ENCODE results near the gene LRRC4B.

LRRC4B gene

DNA sequence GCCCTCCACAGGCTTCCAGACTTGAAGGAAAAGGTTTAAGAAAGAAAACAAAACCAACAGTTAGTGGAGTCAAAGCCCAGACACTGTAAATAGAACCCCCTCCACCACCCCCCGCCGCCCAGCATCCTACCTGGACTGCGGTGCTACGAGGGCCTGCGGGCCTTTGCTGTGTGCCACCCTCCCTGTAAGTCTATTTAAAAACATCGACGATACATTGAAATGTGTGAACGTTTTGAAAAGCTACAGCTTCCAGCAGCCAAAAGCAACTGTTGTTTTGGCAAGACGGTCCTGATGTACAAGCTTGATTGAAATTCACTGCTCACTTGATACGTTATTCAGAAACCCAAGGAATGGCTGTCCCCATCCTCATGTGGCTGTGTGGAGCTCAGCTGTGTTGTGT lies 85.3 kb downstream of the LRRC4B start:
- no peak overlapping the region for H3K4me3 ChIP-seq (ENCODE audit: low read length)
- H3K9me3 ChIP-seq (ENCODE audit: control insufficient read depth, insufficient read depth, low read length), result peaks cover 12% of the 10 kb centered on the region
- no CpG with 5 or more reads among the region's 10 CpGs for WGBS (ENCODE audit: insufficient coverage, insufficient read length)
- no peaks in the 10 kb centered on the region; the same call in 1 of the 2 replicates for H3K27me3 ChIP-seq (ENCODE audit: control insufficient read depth, insufficient read depth, low read length)
- H3K4me1 ChIP-seq (ENCODE audit: control insufficient read depth, insufficient read depth, low read length), result no peaks in the 10 kb centered on the region; the same call in 1 of the 2 replicates
- no peak for DNase-seq (ENCODE audit: low read depth, low spot score)
- peaks cover 7% of the 10 kb centered on the region; the same call in 1 of the 2 replicates for H3K36me3 ChIP-seq (ENCODE audit: control insufficient read depth, insufficient read depth, low read length)
- no peak overlapping the region for H3K27ac ChIP-seq (ENCODE audit: low read length)

DNA sequence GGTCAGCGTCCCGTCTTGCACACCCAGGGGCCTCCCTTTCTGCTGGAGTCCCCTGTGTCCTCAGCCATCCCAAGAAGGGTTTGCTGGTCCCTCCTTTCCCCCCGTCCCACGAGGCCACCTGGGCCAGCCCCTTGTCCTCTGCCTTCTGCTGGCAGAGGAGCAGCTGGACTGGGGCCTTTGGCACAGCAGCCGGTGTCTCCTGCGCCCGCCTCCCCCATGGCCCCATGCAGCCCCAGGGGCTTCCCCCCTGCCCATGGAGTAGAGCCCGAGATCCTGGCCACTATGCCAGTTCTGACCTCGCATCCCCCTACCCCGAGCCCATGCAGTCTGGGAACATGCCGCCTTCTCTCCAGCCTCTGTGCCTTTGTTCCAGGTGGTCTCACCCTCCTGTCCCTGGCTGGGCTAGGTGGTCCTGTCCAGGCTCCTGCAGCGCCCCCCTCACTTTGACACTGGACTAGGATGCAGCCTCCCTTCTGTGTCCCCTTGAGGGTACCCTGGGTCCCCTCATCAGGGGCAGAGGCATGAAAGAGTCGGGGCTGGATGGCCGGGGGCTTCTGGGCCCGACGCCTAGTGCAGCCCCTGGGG lies 85.9 kb downstream of the LRRC4B start:
- H3K36me3 ChIP-seq (ENCODE audit: control insufficient read depth, insufficient read depth, low read length), result peaks cover 7% of the 10 kb centered on the region; the same call in 1 of the 2 replicates
- no peaks in the 10 kb centered on the region; the same call in 1 of the 2 replicates for H3K4me1 ChIP-seq (ENCODE audit: control insufficient read depth, insufficient read depth, low read length)
- H3K27ac ChIP-seq (ENCODE audit: low read length), result no peak overlapping the region
- no peak for DNase-seq (ENCODE audit: low read depth, low spot score)
- no peak overlapping the region for H3K4me3 ChIP-seq (ENCODE audit: low read length)
- WGBS (ENCODE audit: insufficient coverage, insufficient read length), result no CpG with 5 or more reads among the region's 16 CpGs
- peaks cover 11% of the 10 kb centered on the region for H3K9me3 ChIP-seq (ENCODE audit: control insufficient read depth, insufficient read depth, low read length)
- no peaks in the 10 kb centered on the region; the same call in 1 of the 2 replicates for H3K27me3 ChIP-seq (ENCODE audit: control insufficient read depth, insufficient read depth, low read length)

DNA sequence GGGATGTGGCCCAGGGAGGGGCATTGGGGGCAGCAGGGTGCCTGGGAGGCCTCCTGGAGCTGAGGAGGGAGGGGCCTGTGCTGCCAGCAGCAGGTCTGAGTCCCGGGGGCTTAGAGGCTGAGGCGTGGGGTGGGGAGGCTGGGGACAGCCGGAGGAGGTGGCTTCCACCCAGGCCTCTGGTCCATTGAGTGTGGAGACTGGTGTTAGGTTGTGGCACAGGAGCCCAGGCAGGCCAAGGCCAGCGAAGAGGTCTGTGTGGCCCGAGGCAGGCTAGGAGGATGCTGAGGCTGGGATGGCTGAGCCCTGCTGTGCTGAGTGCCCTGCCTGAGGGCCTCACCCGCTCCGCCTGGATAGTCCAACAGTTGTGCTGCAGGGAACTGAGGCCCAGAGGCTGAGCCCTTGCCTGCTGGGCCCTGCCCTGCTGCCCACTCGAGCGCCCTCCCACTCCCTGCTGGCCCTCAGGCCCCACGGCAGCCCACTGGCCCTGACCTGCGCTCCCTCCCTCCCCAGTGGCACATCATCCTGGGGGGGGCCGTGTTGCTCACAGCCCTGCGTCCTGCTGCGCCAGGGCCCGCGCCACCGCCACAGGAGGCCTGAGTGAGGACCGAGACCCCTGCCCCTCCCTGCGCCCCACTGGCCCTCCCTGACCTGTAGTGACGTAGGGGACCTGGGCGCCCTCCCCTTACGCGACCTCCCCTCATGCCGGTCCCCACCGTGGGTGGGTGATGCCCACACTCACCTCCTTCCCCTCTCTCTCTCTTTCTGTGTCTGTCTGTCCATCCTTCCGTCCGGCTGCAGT lies 86.7 kb downstream of the LRRC4B start:
- H3K9me3 ChIP-seq (ENCODE audit: control insufficient read depth, insufficient read depth, low read length), result peaks cover 11% of the 10 kb centered on the region
- H3K4me1 ChIP-seq (ENCODE audit: control insufficient read depth, insufficient read depth, low read length), result no peaks in the 10 kb centered on the region; the same call in 1 of the 2 replicates
- no peak for DNase-seq (ENCODE audit: low read depth, low spot score)
- peaks cover 7% of the 10 kb centered on the region; the same call in 1 of the 2 replicates for H3K36me3 ChIP-seq (ENCODE audit: control insufficient read depth, insufficient read depth, low read length)
- no peak overlapping the region for H3K27ac ChIP-seq (ENCODE audit: low read length)
- no CpG with 5 or more reads among the region's 27 CpGs for WGBS (ENCODE audit: insufficient coverage, insufficient read length)
- no peaks in the 10 kb centered on the region; the same call in 1 of the 2 replicates for H3K27me3 ChIP-seq (ENCODE audit: control insufficient read depth, insufficient read depth, low read length)
- H3K4me3 ChIP-seq (ENCODE audit: low read length), result no peak overlapping the region

DNA sequence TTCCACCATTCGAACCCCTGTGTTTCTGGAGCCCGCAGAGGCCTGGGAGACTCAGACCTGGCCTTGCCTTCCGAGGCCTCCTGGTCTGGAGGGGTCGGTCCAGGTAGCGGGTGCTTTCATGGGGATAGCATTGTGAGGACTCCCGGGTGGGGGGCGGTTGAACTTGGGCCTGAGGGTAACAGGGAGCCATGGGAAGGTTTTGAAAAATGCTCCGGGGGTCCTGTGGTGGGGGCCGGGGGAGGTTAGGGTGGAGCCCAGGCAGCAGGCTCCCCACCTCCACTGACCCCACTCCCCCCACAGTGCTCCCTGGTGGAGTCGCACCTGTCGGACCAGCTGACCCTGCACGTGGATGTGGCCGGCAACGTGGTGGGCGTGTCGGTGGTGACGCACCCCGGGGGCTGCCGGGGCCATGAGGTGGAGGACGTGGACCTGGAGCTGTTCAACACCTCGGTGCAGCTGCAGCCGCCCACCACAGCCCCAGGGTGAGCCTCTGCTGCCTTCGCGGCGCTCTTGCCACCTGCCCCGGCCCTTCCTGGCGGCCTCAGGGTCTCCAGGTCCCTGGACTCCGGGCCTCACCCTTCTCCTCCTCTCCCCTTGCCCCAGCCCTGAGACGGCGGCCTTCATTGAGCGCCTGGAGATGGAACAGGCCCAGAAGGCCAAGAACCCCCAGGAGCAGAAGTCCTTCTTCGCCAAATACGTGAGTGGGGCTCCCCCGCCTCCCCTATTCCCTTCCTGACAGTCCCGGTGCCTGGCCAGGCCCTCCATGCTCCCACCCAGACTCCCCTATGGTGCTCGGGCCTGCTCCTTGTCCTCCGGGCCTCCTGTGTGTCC lies 87.7 kb downstream of the LRRC4B start:
- H3K9me3 ChIP-seq (ENCODE audit: control insufficient read depth, insufficient read depth, low read length), result peaks cover 5% of the 10 kb centered on the region
- H3K4me1 ChIP-seq (ENCODE audit: control insufficient read depth, insufficient read depth, low read length), result no peaks in the 10 kb centered on the region; the same call in 1 of the 2 replicates
- no peak overlapping the region for H3K27ac ChIP-seq (ENCODE audit: low read length)
- no peak overlapping the region for H3K4me3 ChIP-seq (ENCODE audit: low read length)
- no peaks in the 10 kb centered on the region; the same call in 1 of the 2 replicates for H3K27me3 ChIP-seq (ENCODE audit: control insufficient read depth, insufficient read depth, low read length)
- no peak for DNase-seq (ENCODE audit: low read depth, low spot score)
- H3K36me3 ChIP-seq (ENCODE audit: control insufficient read depth, insufficient read depth, low read length), result peaks cover 7% of the 10 kb centered on the region; the same call in 1 of the 2 replicates
- WGBS (ENCODE audit: insufficient coverage, insufficient read length), result no CpG with 5 or more reads among the region's 37 CpGs

DNA sequence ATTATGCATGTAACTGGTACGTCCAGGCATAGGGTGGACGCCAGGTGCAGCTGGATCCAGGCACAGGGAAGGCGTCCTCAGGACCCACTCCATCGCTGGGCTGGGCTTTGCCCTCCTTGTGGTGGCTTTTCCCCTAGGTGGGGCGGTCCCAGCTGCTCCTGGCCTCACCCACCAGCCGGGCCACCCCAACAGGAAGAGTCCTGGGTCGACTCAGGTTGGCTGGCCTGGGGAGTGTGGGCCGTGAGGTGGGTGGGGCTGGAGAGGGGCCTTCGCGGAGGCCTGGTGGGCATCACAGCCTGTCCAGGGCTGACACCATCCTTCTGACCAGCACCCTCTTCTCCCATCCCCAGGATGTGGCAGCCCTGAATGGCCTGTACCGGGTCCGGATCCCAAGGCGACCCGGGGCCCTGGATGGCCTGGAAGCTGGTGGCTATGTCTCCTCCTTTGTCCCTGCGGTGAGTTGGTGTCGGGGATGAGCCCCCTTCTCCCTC lies 88.4 kb downstream of the LRRC4B start:
- no peak overlapping the region for H3K4me3 ChIP-seq (ENCODE audit: low read length)
- H3K27ac ChIP-seq (ENCODE audit: low read length), result no peak overlapping the region
- no peak for DNase-seq (ENCODE audit: low read depth, low spot score)
- H3K36me3 ChIP-seq (ENCODE audit: control insufficient read depth, insufficient read depth, low read length), result peaks cover 7% of the 10 kb centered on the region; the same call in 1 of the 2 replicates
- no peaks in the 10 kb centered on the region; the same call in 1 of the 2 replicates for H3K27me3 ChIP-seq (ENCODE audit: control insufficient read depth, insufficient read depth, low read length)
- H3K4me1 ChIP-seq (ENCODE audit: control insufficient read depth, insufficient read depth, low read length), result no peaks in the 10 kb centered on the region; the same call in 1 of the 2 replicates
- no CpG with 5 or more reads among the region's 16 CpGs for WGBS (ENCODE audit: insufficient coverage, insufficient read length)
- no peaks in the 10 kb centered on the region; the same call in 1 of the 2 replicates for H3K9me3 ChIP-seq (ENCODE audit: control insufficient read depth, insufficient read depth, low read length)

DNA sequence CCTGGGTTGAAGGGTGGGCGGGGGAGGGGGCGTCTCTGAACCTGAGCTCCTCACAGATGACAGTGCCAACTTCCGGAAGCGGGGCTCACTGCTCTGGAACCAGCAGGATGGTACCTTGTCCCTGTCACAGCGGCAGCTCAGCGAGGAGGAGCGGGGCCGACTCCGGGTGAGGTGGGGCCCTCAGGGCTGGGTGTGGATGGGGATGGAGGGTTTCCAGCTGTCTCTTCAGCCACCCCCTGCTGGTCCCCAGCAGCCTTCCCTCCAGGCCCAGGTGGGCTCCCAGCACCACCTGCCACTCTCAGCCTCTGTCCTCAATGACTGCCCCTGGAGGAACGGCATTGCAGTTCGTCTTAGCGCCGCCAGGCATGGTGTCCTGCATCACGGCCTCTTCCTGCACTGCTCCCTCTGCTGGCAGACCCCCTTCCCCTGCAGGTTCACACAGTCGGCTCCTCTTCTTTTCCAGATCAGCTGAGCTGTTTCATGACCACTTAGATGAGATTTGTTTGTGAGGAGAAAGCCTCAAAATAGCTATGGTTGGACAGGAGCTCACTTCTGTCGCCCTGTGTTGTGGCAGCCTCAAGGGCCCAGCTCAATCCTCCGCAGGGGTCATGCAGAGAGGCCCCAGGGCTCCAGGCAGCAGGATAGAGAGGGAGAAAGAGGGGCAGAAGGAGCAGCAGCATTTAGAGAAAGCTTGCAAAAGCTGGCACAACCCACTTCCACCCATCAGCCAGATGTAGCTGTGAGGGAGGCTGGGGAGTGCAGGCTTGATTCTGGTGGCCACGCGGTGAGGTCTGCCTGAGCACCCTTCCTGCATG lies 89.1 kb downstream of the LRRC4B start:
- no CpG with 5 or more reads among the region's 19 CpGs for WGBS (ENCODE audit: insufficient coverage, insufficient read length)
- Histone ChIP-seq H3K4me3 (ENCODE audit: low read length) (no peak overlapping the region), H3K36me3 (ENCODE audit: control insufficient read depth, insufficient read depth, low read length) (peaks cover 7% of the 10 kb centered on the region; the same call in 1 of the 2 replicates)

DNA sequence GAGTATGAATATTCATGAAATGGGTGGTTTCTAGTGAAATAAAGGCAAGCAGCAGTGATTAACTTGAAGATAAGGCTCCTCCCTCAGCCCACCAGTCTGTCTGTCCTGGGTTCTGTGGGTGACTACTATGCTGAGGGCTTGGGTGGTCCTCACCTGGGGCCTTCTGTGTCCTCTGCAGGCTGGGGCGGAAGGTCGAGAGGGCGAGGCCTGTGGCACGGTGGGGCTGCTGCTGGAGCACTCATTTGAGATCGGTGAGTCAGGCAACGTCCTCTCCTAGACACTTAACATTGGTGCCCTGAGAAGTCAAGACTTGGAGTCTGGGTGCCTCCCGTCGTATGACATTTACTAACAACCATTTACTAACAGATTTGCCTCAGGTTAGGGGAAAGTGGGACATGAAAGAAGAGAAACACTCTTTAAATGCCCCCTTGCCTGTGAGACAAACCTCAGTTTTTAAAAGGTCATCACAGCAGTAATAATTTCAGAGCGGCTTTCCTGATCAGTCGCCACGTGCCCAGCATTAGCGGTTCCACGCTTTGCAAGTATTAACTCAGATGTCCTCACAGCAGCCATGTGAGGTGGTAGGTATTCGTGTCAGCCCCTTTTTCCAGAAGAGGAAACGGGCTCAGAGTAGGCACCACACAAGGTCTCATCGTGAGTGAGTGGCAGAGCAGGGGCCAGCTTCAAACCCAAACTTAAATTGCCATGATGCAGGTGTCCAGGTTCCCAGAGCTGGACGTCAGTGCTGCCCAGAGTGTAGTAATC lies 90.3 kb downstream of the LRRC4B start:
- no CpG with 5 or more reads among the region's 17 CpGs for WGBS (ENCODE audit: insufficient coverage, insufficient read length)
- no peaks in the 10 kb centered on the region; the same call in 1 of the 2 replicates for H3K9me3 ChIP-seq (ENCODE audit: control insufficient read depth, insufficient read depth, low read length)
- no peak overlapping the region for H3K4me3 ChIP-seq (ENCODE audit: low read length)
- no peak for DNase-seq (ENCODE audit: low read depth, low spot score)
- no peak overlapping the region for H3K27ac ChIP-seq (ENCODE audit: low read length)
- H3K27me3 ChIP-seq (ENCODE audit: control insufficient read depth, insufficient read depth, low read length), result no peaks in the 10 kb centered on the region
- no peaks in the 10 kb centered on the region; the same call in 1 of the 2 replicates for H3K4me1 ChIP-seq (ENCODE audit: control insufficient read depth, insufficient read depth, low read length)
- peaks cover 7% of the 10 kb centered on the region; the same call in 1 of the 2 replicates for H3K36me3 ChIP-seq (ENCODE audit: control insufficient read depth, insufficient read depth, low read length)

More for the DNA sequence above, 89.1 kb downstream of the LRRC4B start:
- no peaks in the 10 kb centered on the region; the same call in 1 of the 2 replicates for H3K4me1 ChIP-seq (ENCODE audit: control insufficient read depth, insufficient read depth, low read length)
- H3K27ac ChIP-seq (ENCODE audit: low read length), result no peak overlapping the region
- no peaks in the 10 kb centered on the region for H3K27me3 ChIP-seq (ENCODE audit: control insufficient read depth, insufficient read depth, low read length)
- no peaks in the 10 kb centered on the region; the same call in 1 of the 2 replicates for H3K9me3 ChIP-seq (ENCODE audit: control insufficient read depth, insufficient read depth, low read length)
- DNase-seq (ENCODE audit: low read depth, low spot score), result no peak

DNA sequence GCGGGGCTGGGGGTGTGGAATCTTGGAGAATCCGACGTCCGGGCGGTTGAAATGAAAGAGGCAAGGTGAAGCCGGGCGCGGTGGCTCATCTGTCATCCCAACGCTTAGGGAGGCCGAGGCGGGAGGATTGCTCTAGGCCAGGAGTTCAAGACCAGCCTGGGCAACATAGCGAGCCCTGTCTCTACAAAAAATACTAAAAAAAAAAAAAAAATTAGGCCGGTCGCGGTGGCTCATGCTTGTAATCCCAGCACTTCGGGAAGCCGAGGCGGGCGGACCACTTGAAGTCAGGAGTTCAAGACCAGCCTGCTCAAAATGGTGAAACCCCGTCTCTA lies 91.4 kb downstream of the LRRC4B start:
- Histone ChIP-seq H3K4me1 (ENCODE audit: control insufficient read depth, insufficient read depth, low read length) (no peaks in the 10 kb centered on the region; the same call in 1 of the 2 replicates), H3K27ac (ENCODE audit: low read length) (no peak overlapping the region), H3K9me3 (ENCODE audit: control insufficient read depth, insufficient read depth, low read length) (peaks cover 1% of the 10 kb centered on the region; the same call in 1 of the 2 replicates), H3K27me3 (ENCODE audit: control insufficient read depth, insufficient read depth, low read length) (no peaks in the 10 kb centered on the region), H3K36me3 (ENCODE audit: control insufficient read depth, insufficient read depth, low read length) (peaks cover 7% of the 10 kb centered on the region; the same call in 1 of the 2 replicates), H3K4me3 (ENCODE audit: low read length) (peak overlapping the region; percentile 78; the same call in 1 of the 2 replicates)
- no CpG with 5 or more reads among the region's 20 CpGs for WGBS (ENCODE audit: insufficient coverage, insufficient read length)
- DNase-seq (ENCODE audit: low read depth, low spot score), result no peak
